PC-9 (cell line): ENCODE data around the gene SEMA3C. TPM values are rescaled to one million over a fixed set of nuclear protein-coding genes. Genes with fewer than 3 reads are reported as not detected.

ENCODE experiments used
- BruUV-seq: library from RNA; stranded (reverse); fragments of 400-500 nt; replicated peaks from 2 replicates; lab custom pipeline; 2021; lab: Mats Ljungman, UMichigan
- CTCF ChIA-PET: fragments of 300-600 bp; sonication (Branson Sonifier 250); formaldehyde crosslinking; loops from one replicate; lab custom pipeline; 2022; ENCODE audit warnings: antibody characterized with exemption; lab: Charles Lee
- POLR2A ChIA-PET: fragments of 300-600 bp; sonication (Branson Sonifier 250); formaldehyde crosslinking; loops from one replicate; lab custom pipeline; 2022; ENCODE audit warnings: antibody characterized with exemption; ENCODE audit not compliant: unreplicated experiment; lab: Charles Lee
- DNase-seq, 2 experiments: peaks; one replicate each; pipeline versions ENCODE4 v3.0.0 to v3.0.0-alpha.2; 2015 to 2022; ENCODE audit warnings: mixed read lengths in 1 of 2
- H2AFZ ChIP-seq: fragments of 200-600 bp; sonication (generic); 2 replicates; pipeline ENCODE4 v1.8.1; 2017; ENCODE audit warnings: antibody characterized with exemption
- H3F3A ChIP-seq: fragments of 200-600 bp; sonication (generic); 2 replicates; pipeline ENCODE4 v1.8.1; 2017; ENCODE audit warnings: antibody characterized with exemption, mild to moderate bottlenecking, low read depth; ENCODE audit not compliant: insufficient read depth
- H3K27ac ChIP-seq: fragments of 200-600 bp; sonication (generic); 2 replicates; pipeline ENCODE4 v1.6.1; 2016; ENCODE audit warnings: mixed run types
- H3K27me3 ChIP-seq: fragments of 200-600 bp; sonication (generic); 2 replicates; pipeline ENCODE4 v1.6.1; 2016; ENCODE audit warnings: low read depth, mixed run types; ENCODE audit not compliant: insufficient read depth
- H3K36me3 ChIP-seq: fragments of 200-600 bp; sonication (generic); 2 replicates; pipeline ENCODE4 v1.6.1; 2016; ENCODE audit warnings: low read depth, mixed run types
- H3K4me1 ChIP-seq: fragments of 200-600 bp; sonication (generic); replicated peaks from 2 replicates; pipeline ENCODE4 v1.6.1; 2016; ENCODE audit warnings: mixed run types; ENCODE audit not compliant: insufficient read depth
- H3K4me2 ChIP-seq: fragments of 200-600 bp; sonication (generic); 2 replicates; pipeline ENCODE4 v1.6.1; 2017; ENCODE audit warnings: mixed run types
- H3K4me3 ChIP-seq: fragments of 200-600 bp; sonication (generic); 2 replicates; pipeline ENCODE4 v1.6.1; 2016; ENCODE audit warnings: mixed run types
- H3K79me2 ChIP-seq: fragments of 200-600 bp; sonication (generic); 2 replicates; pipeline ENCODE4 v1.6.1; 2017; ENCODE audit warnings: low read depth, mixed run types
- H3K9me2 ChIP-seq: fragments of 200-600 bp; sonication (generic); 2 replicates; pipeline ENCODE4 v1.8.1; 2017; ENCODE audit warnings: mild to moderate bottlenecking; ENCODE audit not compliant: insufficient read depth
- H3K9me3 ChIP-seq: fragments of 200-600 bp; sonication (generic); 2 replicates; pipeline ENCODE4 v1.8.1; 2016; ENCODE audit warnings: low read depth; ENCODE audit not compliant: insufficient read depth
- H4K20me1 ChIP-seq: fragments of 200-600 bp; sonication (generic); 2 replicates; pipeline ENCODE4 v1.8.1; 2017; ENCODE audit not compliant: insufficient read depth
- EZH2 ChIP-seq: fragments of 200-600 bp; sonication (generic); IDR thresholded peaks from 2 replicates; pipeline ENCODE4 v1.8.0; 2017; ENCODE audit warnings: antibody characterized with exemption, low read depth
- intact Hi-C: fragments of 100-400 bp; cut with micrococcal nuclease; formaldehyde crosslinking; loops from one replicate; pipeline ENCODE4 v1.10.0; 2022; ENCODE audit not compliant: unreplicated experiment
- total RNA-seq: library from RNA; stranded (reverse); gene quantifications from 2 replicates; pipeline ENCODE4 v1.2.3, GENCODE V29; 2021
- TF ChIP-seq, protein P1 (sequence below): fragments of 200-600 bp; sonication (generic); conservative IDR thresholded peaks from 2 replicates; pipeline ENCODE4 v1.6.1; 2017; ENCODE audit warnings: mixed run types, antibody characterized with exemption, mild to moderate bottlenecking, moderate library complexity

SEMA3C gene
- total RNA-seq, 1 experiment from 2014 or later: 19.9 TPM

DNA sequence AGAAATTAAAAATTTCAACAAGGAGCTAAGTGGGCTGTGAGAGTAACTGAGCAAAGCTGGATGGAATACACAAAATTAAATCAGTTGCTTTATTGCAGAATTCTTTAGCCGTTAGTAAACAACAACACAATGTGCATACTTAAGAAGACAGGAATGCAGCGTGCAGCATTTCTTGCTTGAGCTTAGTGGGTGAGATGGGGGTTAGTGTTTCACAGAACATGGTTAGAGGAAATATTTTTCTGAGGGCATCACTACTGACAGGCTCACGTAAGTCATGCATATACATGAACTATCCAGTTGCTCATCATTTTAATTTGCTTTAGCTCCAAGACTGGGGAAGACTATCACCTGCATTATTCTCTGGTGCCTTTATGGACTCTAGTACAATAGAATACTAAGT is 199.6 kb downstream of the SEMA3C start:
- Histone ChIP-seq H3F3A (peaks cover 27% of the 10 kb centered on the region), H3K79me2 (no peaks in the 10 kb centered on the region), H3K4me1 (peaks cover 32% of the 10 kb centered on the region), H3K4me3 (no peak overlapping the region), H3K4me2 (no peak overlapping the region), H3K36me3 (no peaks in the 10 kb centered on the region), H2AFZ (no peak overlapping the region), H3K27ac (no peak overlapping the region), H3K9me2 (no peaks in the 10 kb centered on the region), H4K20me1 (no peaks in the 10 kb centered on the region), H3K9me3 (peaks cover 12% of the 10 kb centered on the region), H3K27me3 (no peaks in the 10 kb centered on the region)
- TF ChIP-seq, protein P1, sequence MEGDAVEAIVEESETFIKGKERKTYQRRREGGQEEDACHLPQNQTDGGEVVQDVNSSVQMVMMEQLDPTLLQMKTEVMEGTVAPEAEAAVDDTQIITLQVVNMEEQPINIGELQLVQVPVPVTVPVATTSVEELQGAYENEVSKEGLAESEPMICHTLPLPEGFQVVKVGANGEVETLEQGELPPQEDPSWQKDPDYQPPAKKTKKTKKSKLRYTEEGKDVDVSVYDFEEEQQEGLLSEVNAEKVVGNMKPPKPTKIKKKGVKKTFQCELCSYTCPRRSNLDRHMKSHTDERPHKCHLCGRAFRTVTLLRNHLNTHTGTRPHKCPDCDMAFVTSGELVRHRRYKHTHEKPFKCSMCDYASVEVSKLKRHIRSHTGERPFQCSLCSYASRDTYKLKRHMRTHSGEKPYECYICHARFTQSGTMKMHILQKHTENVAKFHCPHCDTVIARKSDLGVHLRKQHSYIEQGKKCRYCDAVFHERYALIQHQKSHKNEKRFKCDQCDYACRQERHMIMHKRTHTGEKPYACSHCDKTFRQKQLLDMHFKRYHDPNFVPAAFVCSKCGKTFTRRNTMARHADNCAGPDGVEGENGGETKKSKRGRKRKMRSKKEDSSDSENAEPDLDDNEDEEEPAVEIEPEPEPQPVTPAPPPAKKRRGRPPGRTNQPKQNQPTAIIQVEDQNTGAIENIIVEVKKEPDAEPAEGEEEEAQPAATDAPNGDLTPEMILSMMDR: no peak
- TF ChIP-seq EZH2: no peak
- CTCF ChIA-PET: no interaction called here
- DNase-seq: no peak
- POLR2A ChIA-PET: no interaction called here
- intact Hi-C loops: no loop called here
- BruUV-seq: no TSS peak

DNA sequence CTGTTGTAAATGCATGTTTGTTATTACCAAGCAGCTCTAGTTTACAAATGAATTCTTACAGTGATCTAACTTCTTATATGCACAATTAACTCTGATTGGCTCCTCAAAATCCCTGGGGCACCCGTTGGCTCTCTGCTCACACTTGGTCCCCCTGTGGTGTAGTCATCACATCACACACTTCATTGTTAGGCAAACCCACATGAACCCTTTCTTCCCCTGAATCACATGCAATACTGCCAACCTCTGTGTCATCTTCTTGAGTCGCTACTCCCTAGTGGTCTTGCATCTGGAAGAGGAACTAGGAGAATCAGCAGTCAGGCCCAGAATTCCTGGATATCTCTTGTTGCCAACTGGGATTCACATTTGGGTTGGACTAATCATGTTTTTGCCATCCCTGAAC is 207.3 kb downstream of the SEMA3C start:
- Histone ChIP-seq H3K9me3 (no peaks in the 10 kb centered on the region), H3K9me2 (no peaks in the 10 kb centered on the region), H3K27me3 (no peaks in the 10 kb centered on the region), H3K27ac (no peak overlapping the region), H3K4me1 (no peaks in the 10 kb centered on the region), H3K36me3 (no peaks in the 10 kb centered on the region), H2AFZ (no peak overlapping the region), H3K79me2 (no peaks in the 10 kb centered on the region), H3F3A (no peaks in the 10 kb centered on the region), H3K4me2 (no peak overlapping the region), H3K4me3 (no peak overlapping the region), H4K20me1 (no peaks in the 10 kb centered on the region)
- TF ChIP-seq, protein P1: no peak
- TF ChIP-seq EZH2: no peak
- ChIA-PET CTCF (no interaction called here), POLR2A (no interaction called here)
- intact Hi-C loops: no loop called here
- no TSS peak for BruUV-seq
- no peak for DNase-seq

DNA sequence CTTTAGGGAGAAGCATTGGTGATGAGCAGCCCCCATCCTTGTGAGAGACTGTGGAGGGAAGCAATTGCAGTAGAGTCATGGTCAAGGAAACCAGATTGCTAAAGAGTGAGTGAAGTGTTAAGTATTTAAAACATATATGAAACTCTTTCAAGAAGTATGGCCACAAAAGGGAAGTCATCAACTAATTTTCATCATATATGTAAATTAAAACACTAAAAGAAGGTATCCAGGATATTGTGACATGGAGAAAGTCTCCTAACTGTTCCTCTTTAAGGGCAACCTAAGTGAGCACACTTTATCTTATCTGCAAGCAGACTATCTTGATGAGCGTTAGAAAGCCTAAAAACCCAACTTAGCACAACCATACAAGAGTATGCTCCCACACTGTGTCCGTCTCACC is 210.7 kb downstream of the SEMA3C start:
- H3K27ac ChIP-seq: no peak overlapping the region
- no peak overlapping the region for H3K4me3 ChIP-seq
- H3K4me2 ChIP-seq: no peak overlapping the region
- no peak for DNase-seq
- no peaks in the 10 kb centered on the region for H3K9me3 ChIP-seq
- no peaks in the 10 kb centered on the region for H4K20me1 ChIP-seq
- H3K27me3 ChIP-seq: no peaks in the 10 kb centered on the region
- intact Hi-C loops: no loop called here
- no peaks in the 10 kb centered on the region for H3K9me2 ChIP-seq
- no peaks in the 10 kb centered on the region for H3K4me1 ChIP-seq
- CTCF ChIA-PET: no interaction called here
- TF ChIP-seq EZH2: no peak
- TF ChIP-seq, protein P1: no peak
- H2AFZ ChIP-seq: no peak overlapping the region; the same call in 1 of the 2 replicates
- H3K79me2 ChIP-seq: no peaks in the 10 kb centered on the region
- H3F3A ChIP-seq: no peaks in the 10 kb centered on the region
- no TSS peak for BruUV-seq
- POLR2A ChIA-PET: no interaction called here
- H3K36me3 ChIP-seq: no peaks in the 10 kb centered on the region
